Activated naive CD8-positive, alpha-beta T cell treated with anti-CD3 and anti-CD28 coated beads, Interleukin-2, amount 50 U/mL, for 16 hours (primary cell): Measurements from ENCODE around the gene MAMLD1.

Experiments
- DNase-seq: peaks from one replicate; pipeline ENCODE4 v3.0.0-alpha.2; 2020; ENCODE audit warnings: low read depth, low spot score

Gene MAMLD1

DNA sequence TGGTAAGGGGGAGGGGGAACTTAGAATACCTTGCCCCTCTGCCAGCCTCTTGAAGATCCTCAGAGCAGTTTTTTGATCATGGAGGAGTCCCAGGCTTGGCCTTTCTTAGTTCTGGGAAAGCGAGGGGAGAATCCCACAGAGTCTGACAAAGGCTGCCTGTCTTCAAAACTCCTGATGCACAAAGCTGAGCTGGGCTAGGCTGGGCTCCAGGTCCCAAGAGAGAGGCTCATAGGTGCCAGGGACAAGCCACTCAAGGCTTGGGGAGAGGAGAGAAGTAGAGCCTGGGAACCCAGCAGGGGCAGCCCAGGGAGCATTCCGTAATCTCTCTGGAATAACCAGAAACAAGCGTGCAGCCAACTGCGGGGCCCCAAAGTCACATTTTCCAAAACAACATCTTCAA is 168.3 kb downstream of the MAMLD1 start:
- DNase-seq, result no peak

DNA sequence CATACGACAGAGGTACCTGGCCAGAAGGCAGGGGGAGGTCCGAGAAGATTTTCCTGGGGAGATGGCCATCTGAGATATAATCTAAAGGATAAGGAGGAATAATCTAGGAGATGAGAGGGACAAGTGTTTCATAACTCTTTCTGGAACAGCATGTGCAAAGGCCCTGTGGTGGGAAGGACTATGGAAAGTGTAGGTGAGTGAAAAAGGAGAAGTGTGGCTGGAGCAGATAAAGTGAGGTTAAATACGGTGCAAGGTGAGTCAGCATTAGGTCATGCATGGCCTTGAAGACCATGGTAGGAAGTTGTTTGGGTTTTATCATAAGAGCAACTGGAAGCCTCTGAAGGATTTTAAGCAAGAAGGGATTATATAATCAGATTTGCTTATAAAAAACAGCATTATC is 170.7 kb downstream of the MAMLD1 start:
- DNase-seq, result no peak

DNA sequence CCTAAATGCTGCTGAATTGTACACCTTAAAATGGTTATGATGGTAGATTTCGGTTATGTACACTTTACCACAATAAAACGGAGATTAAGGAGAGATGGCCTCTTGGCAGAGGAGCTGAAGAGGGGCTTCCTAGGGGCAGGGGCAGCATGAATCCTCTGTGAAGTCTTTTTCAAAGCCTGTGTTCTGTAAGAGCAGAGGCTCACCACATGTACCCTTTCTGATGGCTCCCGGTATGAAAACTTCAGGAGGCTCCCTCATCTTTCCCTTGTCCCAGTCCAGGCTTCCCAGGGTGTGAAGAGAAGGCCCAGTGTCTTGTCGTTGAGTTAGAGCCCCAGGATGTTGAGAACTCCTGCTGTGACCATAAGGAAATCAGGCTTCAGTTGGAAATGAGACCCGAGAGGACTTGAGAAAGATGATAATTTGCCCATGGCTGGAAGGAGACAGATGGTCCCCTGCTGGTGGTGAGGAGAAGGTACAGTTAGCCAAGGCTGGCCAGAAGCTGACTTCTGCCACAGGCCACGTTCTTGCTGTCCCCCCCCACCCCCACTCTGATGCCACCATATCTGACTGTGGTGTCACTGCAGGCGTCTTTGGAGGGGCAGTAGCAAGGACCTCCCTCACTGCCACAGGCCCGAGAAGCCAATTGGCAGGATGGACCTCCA is 173.5 kb downstream of the MAMLD1 start:
- no peak for DNase-seq

DNA sequence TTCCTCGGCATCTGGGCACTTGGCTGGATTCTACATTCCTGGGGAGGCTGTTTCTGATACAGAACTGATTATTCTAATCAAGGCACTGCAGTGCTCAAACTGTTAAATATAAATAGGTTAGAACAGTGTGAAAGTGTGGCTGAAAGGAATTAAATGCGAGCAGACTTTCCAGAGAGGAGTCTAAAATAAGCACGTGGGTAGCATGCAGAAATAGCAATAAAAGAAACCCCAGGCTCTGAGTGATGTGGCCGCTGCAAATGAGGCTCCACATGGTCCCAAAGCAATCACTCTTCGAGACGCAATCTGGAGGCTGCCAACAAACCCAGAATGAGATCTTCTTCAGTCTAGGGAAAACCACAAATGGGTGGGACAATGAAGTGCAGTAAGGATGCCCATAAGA is 174.7 kb downstream of the MAMLD1 start:
- DNase-seq, result no peak

DNA sequence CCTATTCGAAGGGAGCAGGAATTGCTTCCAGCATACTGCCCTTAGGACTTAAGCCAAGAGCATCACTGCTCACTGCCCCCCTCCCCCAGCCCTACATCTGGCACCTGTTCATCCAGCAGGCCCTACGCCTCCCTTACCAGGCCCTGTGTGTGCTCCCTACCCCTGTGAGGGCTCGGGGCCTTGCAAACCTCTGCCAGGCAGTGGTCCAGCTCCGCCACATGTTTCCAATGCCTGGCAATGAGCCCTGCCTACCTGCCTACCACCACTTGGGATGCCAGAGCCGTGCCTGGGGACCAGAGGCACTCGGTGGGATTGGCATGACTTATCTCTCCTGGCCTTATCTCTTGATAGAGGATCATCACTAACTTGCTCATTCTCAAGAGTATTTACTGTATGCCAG is 177.8 kb downstream of the MAMLD1 start:
- DNase-seq, result no peak

DNA sequence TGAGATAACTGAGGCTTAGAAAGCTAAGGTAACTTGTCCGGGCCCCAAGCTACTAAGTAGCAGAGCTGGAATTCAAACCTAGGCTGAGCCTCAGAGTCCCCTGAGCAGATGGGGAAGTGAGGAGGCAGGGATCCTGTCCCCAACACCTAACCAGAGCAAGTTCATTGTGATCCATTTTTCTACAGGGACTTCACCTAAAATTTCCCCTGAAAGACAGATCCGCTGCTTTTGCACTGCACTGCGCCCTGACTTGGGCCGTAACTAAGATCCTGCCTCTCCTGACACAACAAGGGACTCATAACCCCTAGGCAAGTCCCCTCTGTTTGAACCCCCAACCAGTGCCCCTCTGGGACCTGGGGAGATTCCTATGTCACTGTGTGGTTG is 179.7 kb downstream of the MAMLD1 start:
- DNase-seq, result no peak

DNA sequence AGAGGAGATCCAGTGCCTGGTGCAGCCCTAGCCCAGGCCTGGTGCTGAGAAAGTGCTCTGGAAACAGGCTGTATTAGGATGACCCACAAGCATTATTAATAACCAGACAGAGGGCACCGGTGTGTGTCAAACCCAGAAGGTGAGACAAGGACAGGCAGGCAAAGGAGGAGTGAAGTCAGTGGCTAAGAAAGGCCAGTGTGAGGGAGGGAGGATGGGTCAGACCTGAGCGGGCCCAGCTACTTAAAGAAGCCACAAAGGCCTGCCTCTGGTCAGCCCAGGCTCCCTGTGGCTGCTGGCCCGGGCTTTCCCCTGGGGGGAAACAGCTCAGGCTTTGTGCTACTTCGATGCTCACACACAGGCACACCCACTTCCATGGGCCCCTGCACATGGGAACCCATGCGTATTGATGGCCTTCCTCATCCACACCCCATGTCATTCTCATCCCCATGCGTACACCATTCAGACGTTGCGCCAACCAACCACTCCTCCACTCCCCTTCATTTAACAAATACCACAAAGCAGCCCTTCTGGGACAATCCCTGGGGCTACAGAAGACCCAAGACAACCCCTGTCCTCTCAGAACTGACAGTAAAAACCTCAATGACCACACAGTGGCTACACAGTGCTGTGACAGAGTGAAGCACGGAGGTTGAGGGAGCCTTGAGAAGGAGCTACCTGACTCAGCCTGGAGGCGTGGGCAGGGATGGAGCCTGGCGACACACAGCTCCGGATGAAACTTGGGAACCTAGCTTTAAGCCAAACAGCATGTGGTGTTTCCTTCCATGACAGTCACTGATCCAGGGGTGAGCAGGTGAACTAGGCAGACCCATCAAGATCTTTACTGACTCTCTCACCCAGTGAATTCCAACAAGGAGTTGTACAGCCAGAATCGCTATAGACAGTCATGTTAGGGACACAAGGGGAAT is 180.4 kb downstream of the MAMLD1 start:
- DNase-seq, result no peak

DNA sequence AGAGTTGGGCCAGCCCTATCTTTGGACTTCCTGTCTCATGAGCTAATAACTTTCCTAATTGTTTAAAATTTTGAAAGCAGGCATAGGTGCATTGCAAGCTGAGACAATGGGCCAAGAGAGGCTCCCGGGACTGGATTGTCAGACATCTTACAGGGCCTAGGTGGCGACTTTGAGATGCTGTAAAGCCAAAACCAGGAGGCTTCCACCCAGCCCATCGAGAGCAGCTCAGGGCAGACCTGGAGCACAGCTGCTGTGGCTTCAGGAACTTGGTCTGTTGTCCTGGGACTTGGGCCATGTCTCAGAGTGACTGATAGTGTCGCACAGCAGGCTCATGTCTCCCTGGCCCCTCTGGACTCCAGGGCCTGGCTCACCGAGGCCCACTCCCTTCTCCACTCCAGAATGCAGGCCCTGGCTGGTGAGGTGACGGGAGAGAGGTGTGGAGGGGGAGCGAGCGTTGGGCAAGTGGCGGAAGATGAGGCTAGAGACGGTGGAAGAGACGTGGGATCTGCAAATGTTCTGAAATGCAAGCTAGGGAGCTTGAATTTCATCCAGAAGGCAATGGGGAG is 181.2 kb downstream of the MAMLD1 start:
- DNase-seq, result no peak

DNA sequence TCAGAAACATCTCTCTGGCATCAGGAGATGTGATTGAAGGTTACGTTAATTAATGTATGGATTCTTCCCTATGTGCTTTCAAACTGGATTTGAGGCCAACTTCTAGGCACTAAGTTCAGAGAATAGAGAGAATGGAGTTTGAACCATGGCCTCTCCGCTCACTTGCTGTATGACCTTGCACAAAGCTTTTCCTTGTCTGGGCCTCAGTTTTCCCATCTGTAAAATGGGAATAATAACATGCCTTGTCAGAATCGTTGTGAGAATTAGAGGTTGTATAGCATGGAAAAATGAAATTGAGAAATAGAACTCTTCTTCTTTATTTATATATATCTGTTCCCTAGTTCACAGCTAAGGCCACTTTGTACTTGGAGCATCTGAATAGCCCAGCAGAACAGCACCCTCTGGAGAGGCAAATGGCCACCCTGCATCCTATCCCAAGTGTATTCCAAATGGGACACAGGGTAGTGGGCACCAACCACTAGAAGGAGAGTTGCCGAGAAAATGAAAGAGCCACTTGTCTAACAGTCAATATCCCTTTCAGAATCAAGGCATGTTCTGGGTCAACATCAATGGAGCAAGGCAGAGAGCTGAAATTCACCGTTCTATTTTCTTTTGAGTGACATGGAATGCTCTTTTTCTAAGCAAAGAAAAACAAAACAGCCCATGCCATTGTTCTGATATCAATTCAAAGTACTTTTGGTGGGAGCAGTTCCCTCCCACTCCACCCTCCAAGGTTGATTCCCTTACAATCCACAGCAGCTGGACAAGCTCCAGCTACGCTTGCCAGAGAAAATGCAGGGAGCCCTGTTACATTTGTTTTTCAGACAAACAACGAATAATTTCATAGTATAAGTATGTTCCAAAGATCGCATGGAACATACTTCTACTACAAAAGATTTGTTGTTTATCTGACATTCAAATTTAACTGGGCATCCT is 182.0 kb downstream of the MAMLD1 start:
- DNase-seq, result no peak

DNA sequence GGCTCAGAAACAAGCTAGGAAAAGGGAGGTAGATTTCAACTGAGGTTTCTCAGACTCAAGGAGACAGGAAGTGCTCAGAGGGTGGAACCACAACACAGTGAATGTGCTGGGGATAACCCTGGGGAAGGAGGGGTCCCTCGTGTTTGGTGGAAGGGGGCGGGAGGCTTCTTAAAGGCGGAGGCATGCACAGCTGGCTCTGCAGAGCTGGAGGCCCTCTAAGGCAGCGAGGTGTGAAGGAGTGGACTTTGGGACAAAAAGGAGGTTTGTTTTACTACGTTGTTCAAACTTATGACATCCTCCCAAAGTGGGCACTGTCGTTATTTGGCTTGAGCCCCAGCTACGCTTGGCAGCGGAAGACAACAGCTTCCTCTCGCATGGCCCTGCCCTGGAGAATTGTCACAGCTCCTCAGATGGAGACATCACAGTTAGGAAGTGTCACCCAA is 183.6 kb downstream of the MAMLD1 start:
- DNase-seq, result no peak

DNA sequence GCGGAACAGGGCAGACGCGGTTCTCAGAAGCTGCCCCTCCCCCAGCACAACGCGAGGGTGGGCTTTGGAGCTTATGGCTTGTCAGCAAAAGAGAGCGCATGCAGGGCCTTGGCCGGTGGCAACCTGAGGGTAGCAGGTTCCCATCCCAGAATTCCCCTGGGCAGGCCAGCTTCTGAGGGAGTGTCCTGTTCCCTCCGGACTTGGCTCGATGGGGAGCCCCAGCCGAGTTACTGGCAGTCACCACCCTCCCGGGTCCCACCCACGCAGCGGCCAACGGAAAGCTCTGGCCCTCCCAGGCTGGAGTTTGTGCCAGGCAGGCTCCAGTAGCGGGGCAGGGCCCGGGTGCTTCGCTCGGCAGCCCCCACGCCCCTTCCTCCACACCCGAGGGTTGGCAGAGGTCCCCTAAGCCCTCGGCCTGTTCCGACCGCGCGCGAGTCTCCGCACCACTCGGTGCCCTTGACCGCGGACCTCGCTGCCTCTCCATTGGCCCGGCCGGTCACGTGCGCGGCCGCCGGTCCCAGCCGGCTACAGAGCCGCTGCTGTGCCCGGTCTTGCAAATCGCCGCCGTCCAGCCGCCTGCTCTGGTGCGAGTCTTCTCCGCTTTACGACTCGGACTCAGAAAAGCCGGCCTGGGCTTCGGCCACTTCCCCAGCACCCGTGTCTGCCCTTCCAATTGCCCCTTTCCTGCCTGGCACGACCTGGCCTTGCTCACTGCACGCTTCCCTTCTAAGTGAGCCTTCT is 184.4 kb downstream of the MAMLD1 start:
- DNase-seq, result no peak

DNA sequence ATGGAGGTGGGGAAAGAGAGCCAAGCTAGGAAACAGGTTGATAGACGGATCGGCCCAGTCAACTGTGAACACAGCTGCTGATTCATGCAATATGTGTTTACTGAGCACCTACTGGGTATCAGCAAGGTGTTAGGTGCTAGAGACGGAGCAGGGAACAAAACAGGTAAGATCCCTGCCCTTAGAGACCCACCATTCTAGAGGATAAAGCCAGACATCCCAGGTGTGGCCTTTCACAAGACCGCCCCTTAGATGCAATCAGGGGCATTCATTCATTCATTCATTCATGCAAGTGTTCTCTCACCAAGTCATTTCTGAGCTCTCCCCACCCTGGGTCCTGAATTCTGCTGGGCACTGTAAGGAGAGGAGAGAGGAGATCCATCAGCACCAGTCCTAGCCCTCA is 185.1 kb downstream of the MAMLD1 start:
- DNase-seq, result no peak

DNA sequence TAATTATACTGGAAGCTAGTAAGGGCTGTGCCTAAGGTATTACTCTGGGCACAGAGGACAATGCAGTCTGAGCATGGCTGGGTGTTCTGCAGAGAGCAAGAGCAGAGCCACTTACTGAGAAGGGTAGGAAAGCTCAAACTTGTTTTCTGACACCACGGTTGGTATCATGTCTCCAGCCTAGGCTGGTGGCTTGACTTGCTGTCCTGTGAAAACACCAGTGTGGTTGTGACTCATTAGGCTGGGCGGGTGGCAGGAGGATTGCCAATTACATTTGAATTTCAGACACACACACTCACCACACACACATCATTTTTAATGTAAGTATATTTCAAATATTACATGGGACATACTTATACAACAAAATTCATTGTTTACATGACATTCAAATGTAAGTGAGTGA is 185.6 kb downstream of the MAMLD1 start:
- no peak for DNase-seq

DNA sequence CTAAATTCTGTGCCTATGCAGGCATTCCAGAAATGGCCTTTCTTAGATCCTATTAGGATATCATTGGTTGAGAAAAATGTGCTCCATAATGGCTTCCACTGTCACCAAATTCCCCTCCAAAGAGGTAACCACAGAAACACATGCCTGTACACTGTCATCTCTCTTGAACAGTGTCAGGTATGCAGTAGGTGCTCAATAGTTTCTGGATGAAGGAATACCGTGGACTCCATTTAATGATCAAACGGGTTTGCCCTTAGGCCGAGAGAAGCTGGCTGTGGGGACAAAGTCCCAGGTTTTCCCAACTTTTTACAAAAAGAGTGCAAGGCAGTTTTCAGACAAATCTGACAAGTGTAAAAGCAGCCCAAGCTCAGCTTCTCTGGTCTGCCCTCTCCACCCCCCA is 188.8 kb downstream of the MAMLD1 start:
- DNase-seq, result no peak

DNA sequence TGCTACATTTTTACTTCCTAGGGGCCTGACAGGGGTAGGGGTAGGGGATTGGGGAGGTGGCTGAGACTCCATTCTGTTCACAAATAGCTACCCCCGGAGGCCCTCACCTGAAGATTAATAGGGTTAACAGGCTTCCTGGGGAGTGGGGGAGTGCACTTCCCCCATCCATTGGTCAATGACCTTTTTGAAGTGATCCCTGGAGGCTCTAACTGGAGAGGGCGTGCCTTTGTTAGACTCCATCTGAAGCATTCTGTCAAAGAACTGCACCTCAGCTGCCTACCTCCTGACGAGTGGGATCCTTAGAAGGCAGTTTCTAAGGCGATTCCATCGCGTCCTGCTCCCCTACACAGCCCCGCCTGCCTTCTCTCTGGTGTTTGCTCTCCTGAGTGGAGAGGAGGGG is 195.3 kb downstream of the MAMLD1 start:
- no peak for DNase-seq
